Choroid plexus epithelial cell (primary cell): ENCODE measurements around the gene CACNA2D3.

Source experiments
- DNase-seq: peaks from one replicate; pipeline ENCODE4 v3.0.0-alpha.2; 2010; ENCODE audit warnings: low read depth
- H3K4me3 ChIP-seq: 2 replicates; pipeline ENCODE4 v1.5.1; 2011; ENCODE audit warnings: low read depth, mild to moderate bottlenecking, control low read depth, low read length, moderate library complexity
- CTCF ChIP-seq: conservative IDR thresholded peaks from 2 replicates; pipeline ENCODE4 v1.5.1; 2011; ENCODE audit warnings: low read depth, mild to moderate bottlenecking, control low read depth, inconsistent platforms, low read length, moderate library complexity

The CACNA2D3 gene

GRCh38 chr3:54831112-54831511, 708.8 kb downstream of the CACNA2D3 start:
- H3K4me3 ChIP-seq: no peak overlapping the region
- TF ChIP-seq CTCF: no peak
- DNase-seq: no peak

- no peak for TF ChIP-seq CTCF
- DNase-seq: no peak
- H3K4me3 ChIP-seq: no peak overlapping the region
These were observed 710.5 kb downstream of the CACNA2D3 start for GRCh38 chr3:54832876-54833275.

GRCh38 chr3:54835701-54836100, 713.3 kb downstream of the CACNA2D3 start:
- DNase-seq: no peak
- no peak for TF ChIP-seq CTCF
- no peak overlapping the region for H3K4me3 ChIP-seq

GRCh38 chr3:54836871-54837270, 714.5 kb downstream of the CACNA2D3 start:
- H3K4me3 ChIP-seq: no peak overlapping the region
- no peak for TF ChIP-seq CTCF
- DNase-seq: no peak

GRCh38 chr3:54837964-54838363, 715.6 kb downstream of the CACNA2D3 start:
- no peak overlapping the region for H3K4me3 ChIP-seq
- TF ChIP-seq CTCF: peak; percentile 56
- peak; percentile 68 for DNase-seq

GRCh38 chr3:54841471-54841870, 719.1 kb downstream of the CACNA2D3 start:
- no peak for DNase-seq
- no peak for TF ChIP-seq CTCF
- H3K4me3 ChIP-seq: no peak overlapping the region

GRCh38 chr3:54843352-54843751, 721.0 kb downstream of the CACNA2D3 start:
- no peak overlapping the region for H3K4me3 ChIP-seq
- DNase-seq: no peak
- no peak for TF ChIP-seq CTCF
